Muscle layer of colon (tissue), 2 donors: ENCODE measurements around the gene GALK1.

Source experiments
- H3K27ac ChIP-seq: one replicate; pipeline ENCODE4 v1.7.0; 2013; ENCODE audit warnings: low read depth, mild to moderate bottlenecking, low read length, moderate library complexity
- H3K27me3 ChIP-seq, 2 donors: one replicate each; pipeline ENCODE4 v1.7.0; 2013; ENCODE audit warnings: low read length in 2 of 2, mild to moderate bottlenecking in 2 of 2; ENCODE audit not compliant: insufficient read depth in 2 of 2, control insufficient read depth in 1 of 2
- H3K36me3 ChIP-seq: one replicate; pipeline ENCODE4 v1.7.0; 2013; ENCODE audit warnings: mild to moderate bottlenecking, low read length; ENCODE audit not compliant: insufficient read depth
- H3K4me1 ChIP-seq: one replicate; pipeline ENCODE4 v1.7.0; 2013; ENCODE audit warnings: mild to moderate bottlenecking, low read length; ENCODE audit not compliant: insufficient read depth
- H3K4me3 ChIP-seq, 2 donors: one replicate each; pipeline ENCODE4 v1.7.0; 2013; ENCODE audit warnings: low read length in 2 of 2, low read depth in 1 of 2, mild to moderate bottlenecking in 1 of 2, moderate library complexity in 1 of 2
- H3K9ac ChIP-seq: one replicate; pipeline ENCODE4 v1.7.0; 2013; ENCODE audit warnings: low read length
- H3K9me3 ChIP-seq: one replicate; pipeline ENCODE4 v1.7.0; 2013; ENCODE audit warnings: mild to moderate bottlenecking, low read length
- donor health status: abdominal sarcoma.
- donor health status: Adenocarcinoma of cecum.

Gene GALK1

DNA sequence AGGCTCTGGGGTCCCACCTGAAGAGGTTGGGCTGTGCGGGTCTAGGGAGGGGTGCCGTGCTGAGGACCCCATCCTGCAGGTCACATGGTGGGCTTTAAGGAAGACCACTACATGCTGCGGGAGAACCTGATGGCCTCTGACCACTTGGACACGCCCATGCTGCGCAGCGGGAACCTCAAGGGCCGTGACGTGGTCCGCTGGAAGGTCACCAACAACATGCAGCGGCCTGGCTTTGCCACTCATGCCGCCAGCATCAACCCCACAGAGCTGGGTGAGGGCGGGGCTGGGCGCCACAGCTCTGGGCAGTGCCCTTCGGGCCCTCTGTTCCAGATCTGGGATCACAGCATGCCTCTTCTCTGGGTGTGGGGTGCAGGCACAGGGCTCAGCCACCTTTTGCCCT, 25.2 kb downstream of the GALK1 start:
- H3K36me3 ChIP-seq, result no peaks in the 10 kb centered on the region
- no peaks in the 10 kb centered on the region for H3K4me1 ChIP-seq
- no peak overlapping the region for H3K9ac ChIP-seq
- H3K27ac ChIP-seq, result no peak overlapping the region
- H3K9me3 ChIP-seq, result no peaks in the 10 kb centered on the region
- no peak overlapping the region for H3K4me3 ChIP-seq
- no peaks in the 10 kb centered on the region for H3K27me3 ChIP-seq

DNA sequence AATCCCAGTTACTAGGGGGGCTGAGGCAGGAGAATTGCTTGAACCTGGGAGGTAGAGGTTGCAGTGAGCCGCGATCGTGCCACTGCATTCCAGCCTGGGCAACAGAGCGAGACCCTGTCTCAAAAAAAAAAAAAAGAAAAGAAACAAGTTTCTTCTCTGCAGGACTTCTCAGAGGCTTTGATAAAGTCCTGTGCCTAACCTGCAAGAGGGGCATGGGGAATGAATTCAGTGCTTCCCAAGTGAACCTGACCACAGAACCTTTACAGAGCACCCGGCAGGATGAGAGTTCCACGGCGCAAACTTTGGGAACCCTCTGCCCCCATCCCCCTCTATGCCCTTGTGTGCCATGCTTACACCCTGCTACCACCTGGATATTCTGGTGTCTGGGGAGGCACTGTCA, 25.8 kb downstream of the GALK1 start:
- Histone ChIP-seq H3K27ac (no peak overlapping the region), H3K4me3 (no peak overlapping the region), H3K36me3 (no peaks in the 10 kb centered on the region), H3K9ac (no peak overlapping the region), H3K9me3 (no peaks in the 10 kb centered on the region), H3K4me1 (no peaks in the 10 kb centered on the region), H3K27me3 (no peaks in the 10 kb centered on the region)

DNA sequence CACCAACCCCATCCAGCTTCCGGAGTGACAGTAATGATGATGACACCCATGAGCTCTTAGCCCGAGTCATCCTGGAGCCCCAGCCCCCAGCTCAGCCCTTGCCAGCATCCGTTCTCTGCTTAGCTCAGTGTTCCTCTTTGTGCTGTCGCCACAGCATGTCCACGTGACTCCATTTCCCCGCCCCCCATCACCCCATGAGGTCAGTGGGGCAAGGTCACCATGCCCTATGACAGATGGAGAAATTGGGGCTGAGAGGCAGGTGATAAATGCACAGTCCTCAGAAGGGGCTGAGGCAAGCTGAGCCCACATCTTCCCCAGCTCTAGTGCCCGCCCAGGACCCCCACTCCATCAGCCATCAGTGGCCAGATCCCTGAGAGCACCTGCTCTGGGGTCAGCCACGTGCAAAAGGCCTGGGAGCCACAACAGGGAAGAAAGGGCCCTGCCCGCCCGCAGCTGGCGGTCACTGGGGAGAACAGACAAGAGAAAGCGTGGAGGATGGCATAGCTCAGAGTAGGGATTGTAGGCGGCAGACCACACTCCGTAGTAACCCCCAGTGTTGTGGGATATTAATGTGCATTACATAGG, 26.7 kb downstream of the GALK1 start:
- no peaks in the 10 kb centered on the region for H3K36me3 ChIP-seq
- no peak overlapping the region for H3K27ac ChIP-seq
- H3K9ac ChIP-seq, result no peak overlapping the region

DNA sequence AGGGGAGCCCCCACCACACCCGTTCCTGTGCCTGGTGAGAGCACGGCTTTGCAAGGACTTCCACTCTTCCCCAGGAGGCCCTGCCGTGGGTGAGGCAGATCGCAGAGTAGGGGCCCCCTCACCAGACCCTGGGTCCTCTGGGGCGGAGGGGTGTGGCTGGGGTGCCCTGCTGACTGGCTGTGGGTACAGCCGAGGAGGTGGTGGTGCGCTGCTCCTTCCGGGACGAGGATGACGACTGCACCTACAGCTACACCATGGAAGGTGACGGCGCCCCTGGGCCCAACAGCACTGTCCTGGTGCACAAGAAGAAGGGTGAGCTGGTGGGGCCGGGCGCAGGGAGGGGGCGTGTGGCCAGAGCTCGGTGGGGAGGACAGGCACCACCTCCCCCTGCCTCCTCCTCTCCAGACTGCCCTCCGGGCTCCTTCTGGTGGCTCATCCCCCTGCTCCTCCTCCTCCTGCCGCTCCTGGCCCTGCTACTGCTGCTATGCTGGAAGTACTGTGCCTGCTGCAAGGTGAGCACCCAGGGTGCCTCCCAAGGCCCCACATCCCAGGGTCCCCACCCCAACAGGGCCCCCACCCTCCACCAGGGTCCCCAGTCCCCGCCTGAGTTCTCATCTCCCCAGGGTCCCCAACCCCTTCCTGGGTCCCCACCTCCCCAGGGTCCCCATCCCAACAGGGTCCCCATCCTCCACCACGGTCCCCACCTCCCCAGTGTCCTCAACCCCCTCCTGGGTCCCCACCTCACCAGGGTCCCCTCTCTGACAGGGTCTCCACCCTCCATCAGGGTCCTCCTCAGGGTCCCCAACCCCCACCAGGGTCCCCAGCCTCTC, 27.6 kb downstream of the GALK1 start:
- no peaks in the 10 kb centered on the region for H3K9me3 ChIP-seq
- no peaks in the 10 kb centered on the region for H3K36me3 ChIP-seq
- H3K9ac ChIP-seq, result no peak overlapping the region
- no peak overlapping the region for H3K4me3 ChIP-seq
- no peak overlapping the region for H3K27ac ChIP-seq
- H3K4me1 ChIP-seq, result no peaks in the 10 kb centered on the region
- no peaks in the 10 kb centered on the region for H3K27me3 ChIP-seq

More for the DNA sequence above, 26.7 kb downstream of the GALK1 start:
- Histone ChIP-seq H3K4me1 (no peaks in the 10 kb centered on the region), H3K4me3 (no peak overlapping the region), H3K27me3 (no peaks in the 10 kb centered on the region), H3K9me3 (no peaks in the 10 kb centered on the region)

DNA sequence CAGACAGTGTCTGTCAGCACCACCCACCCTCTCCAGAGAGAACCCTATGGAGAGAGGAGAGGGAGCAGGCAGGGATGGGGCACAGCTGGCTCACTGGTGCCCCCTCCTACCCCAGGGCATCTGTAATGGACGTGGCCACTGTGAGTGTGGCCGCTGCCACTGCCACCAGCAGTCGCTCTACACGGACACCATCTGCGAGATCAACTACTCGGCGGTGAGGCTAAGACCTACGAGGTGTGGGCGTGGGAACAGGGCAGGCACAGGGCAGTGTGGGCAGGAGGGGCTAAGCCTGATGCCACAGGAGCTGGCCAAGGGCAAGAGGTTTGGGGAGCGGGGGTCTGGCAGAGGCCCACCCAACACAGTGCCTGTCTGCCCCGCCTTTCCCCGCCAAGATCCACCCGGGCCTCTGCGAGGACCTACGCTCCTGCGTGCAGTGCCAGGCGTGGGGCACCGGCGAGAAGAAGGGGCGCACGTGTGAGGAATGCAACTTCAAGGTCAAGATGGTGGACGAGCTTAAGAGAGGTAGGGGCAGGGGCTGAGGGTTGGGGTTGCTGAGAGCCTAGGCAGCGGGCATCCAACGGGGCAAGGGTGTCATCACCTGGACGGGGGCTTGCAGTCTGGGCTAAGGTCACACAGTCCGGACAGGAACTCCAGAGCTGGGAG, 28.7 kb downstream of the GALK1 start:
- H3K27ac ChIP-seq, result no peak overlapping the region
- no peaks in the 10 kb centered on the region for H3K4me1 ChIP-seq
- H3K9ac ChIP-seq, result no peak overlapping the region
- H3K9me3 ChIP-seq, result no peaks in the 10 kb centered on the region
- no peaks in the 10 kb centered on the region for H3K27me3 ChIP-seq
- no peaks in the 10 kb centered on the region for H3K36me3 ChIP-seq
- H3K4me3 ChIP-seq, result no peak overlapping the region

DNA sequence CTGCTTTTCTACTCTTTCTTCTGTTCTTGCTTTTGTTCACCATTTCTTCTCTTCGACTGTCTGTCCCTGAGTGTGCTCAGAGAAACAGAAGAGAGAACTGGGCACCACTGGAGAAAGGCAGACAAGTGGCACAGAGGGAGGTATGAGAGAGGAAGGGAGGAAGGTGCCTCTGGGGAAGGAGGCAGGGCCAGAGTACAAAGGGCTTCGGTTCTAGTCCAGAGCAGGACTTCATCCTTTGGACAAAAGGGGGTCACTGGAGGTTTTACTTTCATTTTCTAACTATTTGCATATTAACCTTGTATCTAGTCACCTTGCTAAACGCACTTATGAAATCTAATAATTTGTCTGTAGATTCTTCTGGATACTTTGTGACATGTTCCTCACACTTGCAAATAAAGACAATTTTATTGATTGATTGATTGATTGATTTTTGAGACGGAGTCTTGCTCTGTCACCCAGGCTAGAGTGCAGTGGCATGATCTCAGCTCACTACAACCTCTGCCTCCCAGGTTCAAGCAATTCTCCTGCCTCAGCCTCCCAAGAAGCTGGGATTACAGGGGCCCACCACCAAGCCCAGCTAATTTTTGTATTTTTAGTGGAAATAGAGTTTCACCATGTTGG, 30.2 kb downstream of the GALK1 start:
- H3K9me3 ChIP-seq, result no peaks in the 10 kb centered on the region
- no peak overlapping the region for H3K4me3 ChIP-seq
- no peaks in the 10 kb centered on the region for H3K27me3 ChIP-seq
- H3K9ac ChIP-seq, result no peak overlapping the region
- no peaks in the 10 kb centered on the region for H3K4me1 ChIP-seq
- no peaks in the 10 kb centered on the region for H3K36me3 ChIP-seq
- H3K27ac ChIP-seq, result no peak overlapping the region

DNA sequence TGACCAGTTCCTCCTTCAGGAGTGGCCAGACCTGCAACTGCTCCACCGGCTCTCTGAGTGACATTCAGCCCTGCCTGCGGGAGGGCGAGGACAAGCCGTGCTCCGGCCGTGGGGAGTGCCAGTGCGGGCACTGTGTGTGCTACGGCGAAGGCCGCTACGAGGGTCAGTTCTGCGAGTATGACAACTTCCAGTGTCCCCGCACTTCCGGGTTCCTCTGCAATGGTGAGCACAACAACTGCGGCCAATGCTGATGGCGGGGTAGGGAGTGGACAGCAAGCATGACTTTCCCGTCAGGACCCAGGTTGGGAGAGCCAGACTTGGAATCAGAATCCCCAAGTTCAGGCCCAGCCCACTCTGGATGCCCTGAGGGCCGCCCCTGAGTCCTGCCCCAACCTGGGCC, 31.5 kb downstream of the GALK1 start:
- Histone ChIP-seq H3K27ac (no peak overlapping the region), H3K9me3 (no peaks in the 10 kb centered on the region), H3K27me3 (no peaks in the 10 kb centered on the region), H3K9ac (no peak overlapping the region), H3K36me3 (no peaks in the 10 kb centered on the region), H3K4me3 (no peak overlapping the region), H3K4me1 (no peaks in the 10 kb centered on the region)

DNA sequence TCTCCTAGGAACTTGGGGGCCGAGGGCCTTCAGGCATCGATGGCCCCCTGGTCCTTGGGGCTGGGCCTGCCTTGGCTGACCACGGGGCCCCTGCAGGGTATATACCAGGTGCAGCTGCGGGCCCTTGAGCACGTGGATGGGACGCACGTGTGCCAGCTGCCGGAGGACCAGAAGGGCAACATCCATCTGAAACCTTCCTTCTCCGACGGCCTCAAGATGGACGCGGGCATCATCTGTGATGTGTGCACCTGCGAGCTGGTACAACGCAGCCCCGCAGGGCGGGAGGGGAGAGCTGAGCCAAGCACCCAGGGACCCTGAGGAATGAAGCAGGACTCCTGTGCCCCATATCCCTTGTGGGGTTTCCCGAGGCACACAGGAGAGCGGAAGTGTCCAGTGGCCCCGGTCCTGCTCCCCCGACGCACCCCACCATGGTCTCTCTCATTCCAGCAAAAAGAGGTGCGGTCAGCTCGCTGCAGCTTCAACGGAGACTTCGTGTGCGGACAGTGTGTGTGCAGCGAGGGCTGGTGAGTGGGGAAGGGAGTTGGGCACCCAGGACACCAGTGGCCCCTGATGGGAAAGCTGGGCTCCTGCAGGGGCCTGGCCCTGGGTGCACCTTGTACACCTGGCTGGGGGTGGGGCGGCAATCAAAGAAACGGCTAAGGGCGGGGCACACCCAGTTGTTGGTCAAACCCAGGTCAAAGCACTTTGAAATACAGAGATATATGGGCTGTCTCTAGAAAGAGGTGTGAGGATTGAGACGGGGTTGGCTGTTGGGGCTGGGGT, 33.1 kb downstream of the GALK1 start:
- Histone ChIP-seq H3K4me1 (no peaks in the 10 kb centered on the region), H3K27me3 (no peaks in the 10 kb centered on the region), H3K4me3 (no peak overlapping the region), H3K9me3 (no peaks in the 10 kb centered on the region), H3K36me3 (no peaks in the 10 kb centered on the region), H3K9ac (no peak overlapping the region), H3K27ac (no peak overlapping the region)

DNA sequence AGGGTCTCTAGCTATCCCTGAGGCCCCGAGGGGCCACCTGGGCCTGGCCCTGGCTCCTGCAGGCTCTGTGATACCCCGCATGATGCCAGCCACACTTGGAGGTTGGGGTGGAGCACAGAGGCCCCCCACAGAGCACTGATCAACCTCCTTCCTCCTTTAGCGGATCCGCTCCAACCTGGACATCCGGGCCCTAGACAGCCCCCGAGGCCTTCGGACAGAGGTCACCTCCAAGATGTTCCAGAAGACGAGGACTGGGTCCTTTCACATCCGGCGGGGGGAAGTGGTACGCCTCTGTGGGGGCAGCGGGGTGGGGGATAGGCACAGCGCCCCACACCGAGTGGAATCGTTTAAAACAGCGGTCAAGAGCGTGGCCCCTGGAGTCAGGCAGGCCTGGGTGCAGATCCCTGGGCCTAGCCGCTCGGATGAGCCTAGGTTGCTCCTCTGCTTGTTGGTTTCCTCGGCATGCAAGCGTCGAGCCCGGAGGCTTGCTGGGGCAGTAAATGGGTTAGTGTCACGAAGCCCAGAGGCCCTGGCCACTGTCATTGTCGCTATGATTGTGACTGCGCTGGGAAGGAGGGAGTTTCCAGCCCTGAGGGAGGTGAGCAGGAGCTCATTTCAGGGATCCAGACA, 33.8 kb downstream of the GALK1 start:
- H3K9me3 ChIP-seq, result no peaks in the 10 kb centered on the region
- no peak overlapping the region for H3K27ac ChIP-seq
- H3K4me1 ChIP-seq, result no peaks in the 10 kb centered on the region
- no peaks in the 10 kb centered on the region for H3K27me3 ChIP-seq
- H3K9ac ChIP-seq, result no peak overlapping the region
- H3K36me3 ChIP-seq, result no peaks in the 10 kb centered on the region
- no peak overlapping the region for H3K4me3 ChIP-seq

DNA sequence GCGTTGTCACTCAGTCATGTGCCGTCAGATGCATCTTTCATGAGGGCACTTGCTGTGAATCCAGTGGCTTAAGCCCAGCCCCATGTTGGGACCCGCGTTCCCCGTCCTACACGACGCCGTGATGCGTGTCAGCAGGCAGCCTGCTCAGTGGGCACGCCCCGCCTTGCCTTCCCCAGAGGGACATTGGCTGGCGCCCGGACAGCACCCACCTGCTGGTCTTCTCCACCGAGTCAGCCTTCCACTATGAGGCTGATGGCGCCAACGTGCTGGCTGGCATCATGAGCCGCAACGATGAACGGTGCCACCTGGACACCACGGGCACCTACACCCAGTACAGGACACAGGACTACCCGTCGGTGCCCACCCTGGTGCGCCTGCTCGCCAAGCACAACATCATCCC, 34.9 kb downstream of the GALK1 start:
- Histone ChIP-seq H3K27ac (no peak overlapping the region), H3K4me3 (no peak overlapping the region), H3K27me3 (no peaks in the 10 kb centered on the region), H3K9ac (no peak overlapping the region), H3K4me1 (no peaks in the 10 kb centered on the region), H3K9me3 (no peaks in the 10 kb centered on the region), H3K36me3 (no peaks in the 10 kb centered on the region)
